ENCODE data around the gene ZSWIM6. TPM values are rescaled to one million over a fixed set of nuclear protein-coding genes. Genes with fewer than 3 reads are reported as not detected.

Gene ZSWIM6
- total RNA-seq, 1 donor from 2014 or later, result 40.1 TPM

DNA sequence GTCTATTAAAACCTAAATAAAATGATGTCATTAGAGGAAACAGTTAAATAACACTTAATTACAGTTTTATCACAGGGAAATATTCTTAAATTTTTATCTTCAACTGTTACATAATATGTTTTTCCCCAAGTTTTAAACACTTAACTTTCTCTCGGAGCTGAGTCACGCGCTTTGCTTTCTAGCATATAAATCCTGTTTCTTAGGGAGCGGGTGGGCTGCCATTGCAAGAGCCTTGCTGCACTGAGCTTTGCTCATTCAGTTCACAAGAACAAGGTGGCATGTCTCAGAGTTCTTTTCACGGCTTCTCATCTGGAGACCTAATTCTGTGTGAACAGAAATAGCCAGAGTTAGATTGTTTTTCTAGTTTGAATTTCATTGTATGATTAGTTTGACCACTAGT is 166.1 kb downstream of the ZSWIM6 start:
- H3K27me3 Mint-ChIP-seq (ENCODE audit: low read depth, unreplicated experiment), result no peaks in the 10 kb centered on the region
- no peak for TF ChIP-seq EZH2 (IDR thresholded peaks at IDR 0.05; ENCODE audit: insufficient read depth, low read length)
- TF ChIP-seq, protein P1, sequence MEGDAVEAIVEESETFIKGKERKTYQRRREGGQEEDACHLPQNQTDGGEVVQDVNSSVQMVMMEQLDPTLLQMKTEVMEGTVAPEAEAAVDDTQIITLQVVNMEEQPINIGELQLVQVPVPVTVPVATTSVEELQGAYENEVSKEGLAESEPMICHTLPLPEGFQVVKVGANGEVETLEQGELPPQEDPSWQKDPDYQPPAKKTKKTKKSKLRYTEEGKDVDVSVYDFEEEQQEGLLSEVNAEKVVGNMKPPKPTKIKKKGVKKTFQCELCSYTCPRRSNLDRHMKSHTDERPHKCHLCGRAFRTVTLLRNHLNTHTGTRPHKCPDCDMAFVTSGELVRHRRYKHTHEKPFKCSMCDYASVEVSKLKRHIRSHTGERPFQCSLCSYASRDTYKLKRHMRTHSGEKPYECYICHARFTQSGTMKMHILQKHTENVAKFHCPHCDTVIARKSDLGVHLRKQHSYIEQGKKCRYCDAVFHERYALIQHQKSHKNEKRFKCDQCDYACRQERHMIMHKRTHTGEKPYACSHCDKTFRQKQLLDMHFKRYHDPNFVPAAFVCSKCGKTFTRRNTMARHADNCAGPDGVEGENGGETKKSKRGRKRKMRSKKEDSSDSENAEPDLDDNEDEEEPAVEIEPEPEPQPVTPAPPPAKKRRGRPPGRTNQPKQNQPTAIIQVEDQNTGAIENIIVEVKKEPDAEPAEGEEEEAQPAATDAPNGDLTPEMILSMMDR (IDR thresholded peaks at IDR 0.05; ENCODE audit: insufficient read depth, low read depth, low read length), result no peak
- H3K9me3 Mint-ChIP-seq (ENCODE audit: unreplicated experiment), result no peaks in the 10 kb centered on the region
- Histone ChIP-seq H3K27ac (ENCODE audit: low read depth, low read length) (no peak overlapping the region), H2AFZ (ENCODE audit: low read depth, low read length) (no peak overlapping the region), H3K4me1 (ENCODE audit: insufficient read depth, low read length) (no peaks in the 10 kb centered on the region), H3K9me3 (ENCODE audit: insufficient read depth, low read depth, low read length) (no peaks in the 10 kb centered on the region), H3K36me3 (ENCODE audit: insufficient read depth, low read length) (peaks cover 3% of the 10 kb centered on the region), H3K9ac (ENCODE audit: low read length) (no peak overlapping the region), H3K4me3 (ENCODE audit: insufficient read depth, low read depth, low read length) (no peak overlapping the region), H4K20me1 (ENCODE audit: insufficient read depth, low read length) (peaks cover 61% of the 10 kb centered on the region), H3K27me3 (ENCODE audit: insufficient read depth, low read length) (no peaks in the 10 kb centered on the region), H3K79me2 (ENCODE audit: insufficient read depth, low read length) (peaks cover 27% of the 10 kb centered on the region), H3K4me2 (ENCODE audit: low read length) (no peak overlapping the region)
- DNase-seq (ENCODE audit: low read depth), result no peak
- H3K36me3 Mint-ChIP-seq (ENCODE audit: low read depth, unreplicated experiment), result peaks cover 13% of the 10 kb centered on the region
- no peak overlapping the region for H3K27ac Mint-ChIP-seq (ENCODE audit: unreplicated experiment)
- no peak for FAIRE-seq
- H3K4me1 Mint-ChIP-seq (ENCODE audit: low read depth, unreplicated experiment), result no peaks in the 10 kb centered on the region
- no peak overlapping the region for H3K4me3 Mint-ChIP-seq (ENCODE audit: unreplicated experiment)

GRCh38 chr5:61501971-61502370 is 169.9 kb downstream of the ZSWIM6 start:
- Mint-ChIP-seq H3K36me3 (ENCODE audit: low read depth, unreplicated experiment) (peaks cover 8% of the 10 kb centered on the region), H3K9me3 (ENCODE audit: unreplicated experiment) (no peaks in the 10 kb centered on the region)
- peaks cover 43% of the 10 kb centered on the region for H3K79me2 ChIP-seq (ENCODE audit: insufficient read depth, low read length)

DNA sequence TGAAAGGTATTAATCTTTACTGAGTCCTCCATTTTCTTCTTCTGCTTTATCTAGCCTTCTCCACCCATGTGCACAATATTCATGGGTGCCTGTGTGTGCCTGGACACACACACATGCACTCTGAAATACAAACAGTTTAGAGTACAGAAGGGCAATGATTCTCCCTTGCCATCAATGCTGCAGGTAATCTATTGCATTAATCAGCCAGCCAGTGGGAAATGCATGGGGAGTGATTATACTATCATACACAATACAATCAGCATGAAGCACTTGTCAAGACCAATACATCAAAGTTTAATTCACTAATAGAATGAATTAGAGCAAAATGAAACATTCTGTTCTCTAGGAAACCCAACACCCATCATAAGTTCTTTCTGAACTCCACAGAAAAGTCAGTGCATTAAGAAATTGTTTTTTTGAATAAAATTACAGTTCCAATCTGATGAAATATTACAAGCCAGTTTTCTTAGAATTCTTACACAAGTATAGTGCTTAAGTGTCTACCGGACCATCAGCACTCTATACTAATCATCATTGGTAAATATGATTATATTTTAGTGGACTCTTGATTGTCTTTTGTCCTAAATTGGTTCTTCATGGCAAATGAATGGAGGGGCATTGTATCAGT is 172.2 kb downstream of the ZSWIM6 start:
- Histone ChIP-seq H3K27me3 (ENCODE audit: insufficient read depth, low read length) (no peaks in the 10 kb centered on the region), H3K4me2 (ENCODE audit: low read length) (no peak overlapping the region), H3K27ac (ENCODE audit: low read depth, low read length) (no peak overlapping the region), H3K9me3 (ENCODE audit: insufficient read depth, low read depth, low read length) (no peaks in the 10 kb centered on the region), H3K4me1 (ENCODE audit: insufficient read depth, low read length) (no peaks in the 10 kb centered on the region), H3K36me3 (ENCODE audit: insufficient read depth, low read length) (peaks cover 3% of the 10 kb centered on the region), H3K9ac (ENCODE audit: low read length) (no peak overlapping the region), H3K79me2 (ENCODE audit: insufficient read depth, low read length) (peaks cover 42% of the 10 kb centered on the region), H2AFZ (ENCODE audit: low read depth, low read length) (no peak overlapping the region), H4K20me1 (ENCODE audit: insufficient read depth, low read length) (peaks cover 62% of the 10 kb centered on the region), H3K4me3 (ENCODE audit: insufficient read depth, low read depth, low read length) (no peak overlapping the region)
- H3K9me3 Mint-ChIP-seq (ENCODE audit: unreplicated experiment), result no peaks in the 10 kb centered on the region
- DNase-seq (ENCODE audit: low read depth) (no peak), FAIRE-seq (no peak)
- no peak overlapping the region for H3K4me3 Mint-ChIP-seq (ENCODE audit: unreplicated experiment)
- H3K36me3 Mint-ChIP-seq (ENCODE audit: low read depth, unreplicated experiment), result peaks cover 10% of the 10 kb centered on the region
- H3K27me3 Mint-ChIP-seq (ENCODE audit: low read depth, unreplicated experiment), result no peaks in the 10 kb centered on the region
- TF ChIP-seq EZH2 (IDR thresholded peaks at IDR 0.05; ENCODE audit: insufficient read depth, low read length), result no peak
- TF ChIP-seq, protein P1 (IDR thresholded peaks at IDR 0.05; ENCODE audit: insufficient read depth, low read depth, low read length), result no peak
- no peak overlapping the region for H3K27ac Mint-ChIP-seq (ENCODE audit: unreplicated experiment)
- no peaks in the 10 kb centered on the region for H3K4me1 Mint-ChIP-seq (ENCODE audit: low read depth, unreplicated experiment)

More at GRCh38 chr5:61501971-61502370, 169.9 kb downstream of the ZSWIM6 start:
- no peaks in the 10 kb centered on the region for H3K27me3 ChIP-seq (ENCODE audit: insufficient read depth, low read length)
- Mint-ChIP-seq H3K4me1 (ENCODE audit: low read depth, unreplicated experiment) (no peaks in the 10 kb centered on the region), H3K27me3 (ENCODE audit: low read depth, unreplicated experiment) (no peaks in the 10 kb centered on the region), H3K27ac (ENCODE audit: unreplicated experiment) (no peak overlapping the region), H3K4me3 (ENCODE audit: unreplicated experiment) (no peak overlapping the region)
- no peak overlapping the region for H3K9ac ChIP-seq (ENCODE audit: low read length)
- peaks cover 65% of the 10 kb centered on the region for H4K20me1 ChIP-seq (ENCODE audit: insufficient read depth, low read length)
- no peak overlapping the region for H3K27ac ChIP-seq (ENCODE audit: low read depth, low read length)
- FAIRE-seq (no peak), DNase-seq (ENCODE audit: low read depth) (no peak)
- no peak overlapping the region for H2AFZ ChIP-seq (ENCODE audit: low read depth, low read length)
- H3K4me1 ChIP-seq (ENCODE audit: insufficient read depth, low read length), result no peaks in the 10 kb centered on the region
- H3K36me3 ChIP-seq (ENCODE audit: insufficient read depth, low read length), result peaks cover 3% of the 10 kb centered on the region
- H3K9me3 ChIP-seq (ENCODE audit: insufficient read depth, low read depth, low read length), result no peaks in the 10 kb centered on the region
- H3K4me3 ChIP-seq (ENCODE audit: insufficient read depth, low read depth, low read length), result no peak overlapping the region
- no peak overlapping the region for H3K4me2 ChIP-seq (ENCODE audit: low read length)
- no peak for TF ChIP-seq EZH2 (IDR thresholded peaks at IDR 0.05; ENCODE audit: insufficient read depth, low read length)
- TF ChIP-seq, protein P1 (IDR thresholded peaks at IDR 0.05; ENCODE audit: insufficient read depth, low read depth, low read length), result no peak
